Measurements from ENCODE around the gene MAP7D2.

The MAP7D2 gene

DNA sequence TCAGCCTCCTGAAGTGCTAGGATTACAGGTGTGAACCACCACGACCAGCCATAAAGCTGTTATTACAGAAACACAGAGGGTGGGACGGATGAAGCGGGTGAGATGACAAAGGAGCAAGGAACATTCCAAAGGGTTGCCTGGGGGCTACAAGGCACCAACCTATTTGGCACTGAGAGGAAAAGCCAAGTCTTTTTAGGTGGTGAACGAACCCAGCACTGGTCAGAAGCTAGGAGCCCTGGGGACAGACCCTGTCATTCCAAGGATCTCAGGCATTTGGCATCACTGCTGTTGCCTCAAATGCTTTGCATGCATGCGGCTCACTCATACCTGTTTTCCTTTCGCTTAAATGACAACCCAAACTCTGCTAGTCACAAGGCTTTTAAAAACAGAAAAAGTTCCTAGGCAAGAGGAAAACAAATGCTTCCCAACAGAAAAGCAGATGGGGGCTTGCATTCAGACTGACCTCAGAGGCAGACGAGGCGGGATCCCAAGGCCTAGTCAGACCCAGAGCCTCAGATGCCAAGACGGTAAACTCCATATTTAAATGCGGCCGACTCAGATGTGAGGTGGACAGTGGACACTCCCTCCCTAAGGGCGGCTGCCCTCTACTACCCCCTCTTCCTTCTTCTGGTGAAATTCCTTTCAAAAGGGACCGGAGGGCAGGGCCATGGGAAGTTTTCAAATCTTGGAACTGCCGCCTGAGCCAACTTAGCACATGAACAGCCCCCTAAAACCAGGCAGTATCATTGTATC is 4.5 kb downstream of the MAP7D2 start:
- no peak for DNase-seq

DNA sequence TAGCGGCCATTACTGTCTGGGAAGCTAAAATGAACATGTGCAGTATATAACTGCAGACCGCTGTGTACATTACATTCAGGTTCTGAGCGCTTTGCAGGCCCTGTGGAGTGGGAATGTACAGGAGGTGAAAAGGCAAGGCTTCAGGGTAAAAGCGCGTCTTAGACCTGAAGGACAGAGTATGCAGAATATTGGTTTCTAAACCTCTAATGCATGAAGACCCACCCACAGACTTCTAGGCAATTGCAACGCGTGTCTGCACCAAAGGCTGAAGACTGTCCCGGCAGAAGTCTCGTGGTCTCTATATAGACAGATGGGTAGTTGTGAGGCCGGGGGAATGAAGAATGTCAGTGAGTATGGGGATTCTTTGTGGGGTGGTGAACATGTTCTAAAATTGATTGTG is 5.4 kb downstream of the MAP7D2 start:
- no peak for DNase-seq

DNA sequence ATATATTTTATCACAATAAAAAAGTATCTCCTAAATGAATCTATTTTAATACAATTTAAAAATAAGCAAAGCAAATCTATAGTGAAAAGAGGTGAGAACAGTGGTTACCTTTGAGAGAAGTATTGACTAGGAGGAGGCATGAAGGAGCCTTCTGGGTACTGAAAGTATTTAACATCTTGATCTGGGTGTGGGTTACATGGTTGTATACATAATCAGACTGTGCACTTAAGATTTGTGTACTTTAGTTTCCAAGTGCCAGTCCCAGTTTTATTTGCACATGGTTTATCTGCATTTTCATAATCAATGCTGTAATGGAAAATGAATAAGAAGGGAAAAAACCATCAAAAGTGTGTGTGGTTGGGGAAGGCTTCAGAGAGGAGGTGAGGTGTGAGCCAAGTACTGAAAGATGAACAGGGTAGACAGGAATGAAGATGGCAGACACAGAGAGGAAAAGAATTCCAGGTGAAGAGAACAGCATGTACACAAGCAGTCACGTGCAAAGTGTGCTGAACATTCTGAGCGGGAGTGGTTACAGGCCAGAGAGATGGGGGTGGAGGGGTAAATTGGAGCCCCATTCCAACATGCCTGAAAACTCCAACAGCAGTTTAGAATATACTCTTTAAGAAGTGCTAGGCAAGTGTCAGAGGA is 14.6 kb downstream of the MAP7D2 start:
- DNase-seq = no peak

GRCh38 chrX:20091499-20091898 is 25.2 kb downstream of the MAP7D2 start:
- DNase-seq = no peak

- DNase-seq = no peak
These were observed 26.9 kb downstream of the MAP7D2 start for GRCh38 chrX:20089845-20090244.

DNA sequence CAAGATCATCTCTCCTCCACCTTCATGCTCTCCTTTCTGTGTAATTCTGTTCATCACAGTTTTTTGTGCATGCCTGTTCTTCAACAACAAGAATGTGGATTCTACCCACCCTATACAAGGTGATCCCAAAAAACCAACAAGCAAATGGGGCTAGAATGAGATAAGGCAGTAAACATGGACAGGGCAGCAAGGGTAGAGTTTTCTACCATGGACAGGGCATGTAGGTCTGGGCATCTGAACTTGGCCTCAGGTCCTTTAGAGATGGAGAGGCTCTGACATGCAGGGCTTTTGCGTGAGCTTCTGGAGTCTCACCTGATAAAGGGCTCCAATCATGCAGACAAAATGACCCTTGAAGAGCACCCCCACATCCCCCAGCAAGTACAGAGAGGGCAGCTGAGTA is 36.4 kb downstream of the MAP7D2 start:
- DNase-seq = no peak

DNA sequence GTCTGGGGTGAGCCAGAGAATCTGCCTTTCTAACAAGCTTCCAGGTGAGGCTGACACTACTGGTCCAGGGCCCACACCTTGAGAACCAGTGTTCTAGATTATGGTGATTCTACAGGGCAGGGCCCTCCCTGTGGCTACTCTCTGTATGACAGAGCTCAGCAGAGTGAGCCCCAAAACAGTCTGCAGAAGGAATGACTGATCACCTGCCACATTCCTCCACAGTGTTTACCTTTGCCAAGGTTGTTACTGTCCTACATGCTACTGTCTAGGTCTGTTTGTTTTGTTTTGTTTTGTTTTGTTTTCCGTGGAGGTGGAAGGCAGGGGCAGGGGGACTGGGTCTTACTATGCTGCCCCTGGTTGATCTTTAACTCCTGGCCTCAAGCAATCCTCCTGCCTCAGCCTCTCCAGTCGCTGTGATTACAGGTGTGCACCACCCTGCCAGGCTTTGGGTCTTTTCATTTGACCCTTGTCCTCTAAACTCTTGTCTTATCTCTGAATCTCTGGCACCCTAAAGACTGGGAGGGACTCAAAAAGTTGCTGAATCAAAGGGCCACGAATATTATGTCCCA is 45.1 kb downstream of the MAP7D2 start:
- DNase-seq = no peak

DNA sequence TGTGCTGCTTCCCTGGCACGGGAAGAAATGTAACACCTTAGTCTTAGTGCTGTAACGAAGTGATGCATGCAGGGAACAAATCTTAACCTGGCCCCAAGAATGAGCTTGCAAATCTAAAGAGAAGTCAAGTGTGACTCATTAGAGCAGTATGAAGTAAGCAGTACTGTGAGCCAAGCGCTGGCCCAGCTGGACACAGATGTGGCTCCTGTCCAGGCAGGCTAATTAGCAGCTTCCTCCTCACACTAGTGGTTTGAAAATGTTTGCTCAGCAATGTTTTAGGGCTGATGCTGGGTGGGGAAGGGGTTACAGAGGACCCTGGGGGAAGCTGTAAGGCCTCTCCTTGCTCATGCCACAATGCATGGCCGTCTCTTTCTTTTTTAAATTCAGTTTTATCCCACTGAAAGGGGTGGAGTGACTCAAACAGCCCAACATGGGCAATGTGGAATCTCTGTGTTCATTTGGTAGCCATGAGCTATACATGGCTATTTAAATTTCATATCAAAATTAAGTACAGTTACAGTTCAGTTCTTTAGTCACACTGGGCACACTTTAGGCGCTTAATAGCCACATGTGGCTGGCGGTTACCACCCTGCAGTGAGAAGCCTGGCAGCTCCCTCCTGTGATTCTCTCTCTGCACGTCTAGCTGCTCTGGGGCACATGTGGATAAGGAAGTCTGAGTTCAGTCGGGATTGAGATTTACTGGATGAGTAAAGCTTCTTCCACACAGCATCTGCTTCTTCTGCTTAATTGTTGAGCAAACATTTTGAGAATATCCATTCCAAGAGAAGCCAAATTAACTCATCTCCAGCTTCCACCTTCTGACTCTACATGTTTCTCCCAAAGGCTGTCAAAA is 48.8 kb downstream of the MAP7D2 start:
- DNase-seq = no peak

GRCh38 chrX:20066968-20067708 is 49.6 kb downstream of the MAP7D2 start:
- peak; percentile 29 for DNase-seq

DNA sequence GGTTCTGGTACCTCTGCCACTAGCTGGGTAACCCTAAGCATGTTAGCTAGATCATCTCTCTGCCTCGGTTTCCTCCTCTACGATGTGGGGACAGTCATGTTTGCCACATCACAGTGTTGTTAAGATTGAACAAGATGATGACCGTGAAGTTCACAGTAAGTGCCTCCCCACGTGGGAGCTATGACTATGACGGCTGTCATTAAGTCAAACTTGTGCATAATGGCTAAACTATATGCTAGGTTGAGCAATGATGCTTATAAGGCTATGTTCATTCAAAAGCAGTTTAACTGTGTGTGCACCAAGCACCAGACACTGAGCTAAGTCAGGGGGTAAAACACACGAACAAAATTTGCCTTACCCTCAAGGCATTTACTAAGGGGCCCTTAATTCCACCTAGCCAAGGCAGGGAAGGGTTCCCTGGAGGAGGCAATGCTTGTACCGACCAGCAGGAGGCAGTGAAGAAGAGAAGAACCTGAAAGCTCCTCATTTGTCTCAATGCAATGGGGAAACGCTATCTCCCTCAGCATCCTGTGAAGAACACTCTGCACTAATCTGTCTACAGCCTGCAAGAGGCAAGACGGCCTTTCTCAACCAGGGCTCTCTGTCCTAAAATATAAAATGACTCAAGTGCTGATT is 52.9 kb downstream of the MAP7D2 start:
- DNase-seq = no peak

DNA sequence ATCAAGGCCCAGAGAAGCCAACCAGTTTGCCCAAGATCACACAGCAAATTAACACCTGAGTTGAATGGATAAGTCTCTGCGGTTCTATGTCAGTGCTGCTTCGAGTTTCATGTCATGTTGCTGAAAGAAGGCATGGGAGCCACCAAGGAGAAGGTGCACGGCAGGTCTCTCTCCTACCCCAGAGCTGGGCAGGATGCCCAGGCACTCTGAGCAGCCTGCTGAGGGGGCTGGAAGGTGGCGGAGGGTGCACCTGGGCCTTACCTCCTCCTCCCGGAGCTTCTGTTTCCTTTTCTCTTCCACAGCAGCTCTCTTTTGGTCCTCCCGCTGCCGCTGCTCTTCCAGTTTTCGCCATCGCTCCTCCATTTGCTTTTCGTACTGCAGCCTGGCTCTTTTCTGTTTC is 53.6 kb downstream of the MAP7D2 start:
- DNase-seq = no peak

- no peak for DNase-seq
These were observed 54.9 kb downstream of the MAP7D2 start for GRCh38 chrX:20061855-20062254.

GRCh38 chrX:20060961-20061748 is 55.6 kb downstream of the MAP7D2 start:
- no peak for DNase-seq

DNA sequence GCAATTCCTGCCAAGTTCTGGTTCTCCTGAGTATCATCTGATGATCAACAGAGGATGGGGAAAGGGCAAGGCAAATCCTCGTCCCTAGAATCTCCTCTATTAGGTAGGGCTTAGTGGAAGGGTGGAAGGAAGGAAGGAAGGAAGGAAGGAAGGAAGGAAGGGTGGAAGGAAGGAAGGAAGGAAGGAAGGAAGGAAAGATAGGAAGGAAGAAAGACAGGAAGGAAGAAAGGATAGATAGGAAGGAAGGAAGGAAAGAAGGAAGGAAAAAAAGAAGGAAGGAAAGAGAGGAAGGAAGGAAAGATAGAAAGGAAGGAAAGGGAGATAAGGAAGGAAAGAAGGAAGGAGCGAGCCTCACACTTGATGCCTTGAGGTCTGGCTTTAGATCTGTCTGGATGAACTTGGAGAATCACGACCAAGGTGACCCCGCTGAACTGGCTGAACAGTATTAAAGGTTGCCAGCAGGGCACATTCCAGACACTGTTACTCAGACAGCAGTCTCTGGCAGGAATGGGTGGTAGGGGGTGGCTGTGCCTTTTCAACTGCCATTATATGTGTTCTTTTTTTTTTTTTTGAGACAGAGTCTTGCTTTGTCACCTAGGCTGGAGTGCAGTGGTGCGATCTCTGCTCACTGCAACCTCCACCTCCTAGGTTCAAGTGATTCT is 57.1 kb downstream of the MAP7D2 start:
- no peak for DNase-seq

DNA sequence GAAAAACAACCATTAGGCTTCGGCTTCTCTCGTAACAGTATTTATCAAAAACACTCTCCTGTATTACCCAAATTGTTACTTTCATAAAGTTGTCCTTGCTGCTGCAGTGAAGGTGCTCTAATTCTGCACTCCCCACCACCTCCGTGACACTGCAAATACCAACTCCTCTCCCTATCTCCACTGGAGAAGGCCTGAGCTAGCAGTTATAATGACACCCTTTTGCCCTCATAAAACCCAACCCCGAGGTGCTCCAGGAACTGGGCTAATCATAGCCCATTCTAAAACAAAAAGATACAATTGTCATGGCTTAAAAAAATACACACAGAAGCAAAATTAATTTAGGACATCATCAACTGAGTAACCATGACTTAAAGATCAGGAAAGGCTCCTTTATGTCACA is 59.2 kb downstream of the MAP7D2 start:
- no peak for DNase-seq

DNA sequence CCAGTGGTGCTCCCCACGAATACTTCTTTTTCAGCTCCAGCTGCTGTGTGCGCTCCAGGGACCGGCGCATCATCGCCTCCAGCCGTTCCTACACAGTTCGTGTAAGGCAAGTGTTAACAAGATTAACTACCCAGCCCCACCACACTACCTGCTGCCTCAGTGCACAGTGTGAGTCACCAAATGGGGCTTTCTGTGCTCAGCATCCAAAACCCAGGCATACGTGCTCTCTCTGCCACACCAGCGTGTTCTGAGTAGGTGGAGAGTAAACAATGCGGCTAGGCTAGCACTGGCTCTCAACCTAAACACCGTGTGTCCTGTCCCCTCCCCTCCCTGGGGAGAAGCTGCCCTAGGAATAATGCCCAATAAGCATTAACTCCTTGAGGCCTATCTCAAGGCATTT is 60.0 kb downstream of the MAP7D2 start:
- DNase-seq = no peak

DNA sequence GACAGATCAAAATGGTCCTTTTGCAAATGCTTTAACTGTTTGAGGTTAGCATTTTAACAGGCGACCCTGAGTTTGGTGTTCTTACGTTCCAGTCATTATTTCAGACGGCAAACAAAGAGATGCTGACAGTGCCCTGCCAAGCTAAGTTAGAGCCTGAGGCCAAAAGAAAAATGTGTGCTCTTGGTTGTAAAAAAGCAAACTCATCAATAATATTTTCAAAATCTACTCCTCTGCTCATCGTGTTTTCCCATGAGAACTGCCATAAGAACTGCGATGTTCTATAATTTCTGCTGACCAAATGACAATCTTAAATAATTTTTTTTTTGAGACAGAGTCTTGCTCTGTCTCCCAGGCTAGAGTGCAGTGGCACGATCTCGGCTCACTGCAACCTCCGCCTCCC is 63.2 kb downstream of the MAP7D2 start:
- no peak for DNase-seq

DNA sequence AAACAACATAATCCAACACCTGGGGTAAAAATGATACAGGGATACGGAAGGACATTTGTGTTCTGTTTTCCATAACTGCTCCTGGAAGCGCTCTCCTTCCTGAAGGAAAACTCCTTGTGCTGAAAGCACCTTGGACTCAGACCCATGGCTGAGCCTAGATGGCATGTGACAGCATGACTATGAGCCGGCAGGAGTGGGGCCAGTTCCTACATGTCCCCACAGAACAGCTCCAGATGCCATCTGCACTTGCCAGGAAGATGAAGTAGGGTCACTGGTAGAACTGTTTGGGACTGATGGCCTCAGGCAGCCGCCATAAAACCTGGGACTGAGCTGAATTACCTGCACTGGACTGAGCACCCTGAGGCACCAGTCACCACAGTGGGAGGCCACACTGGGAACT is 69.8 kb downstream of the MAP7D2 start:
- DNase-seq = no peak

GRCh38 chrX:20046223-20046622 is 70.5 kb downstream of the MAP7D2 start:
- DNase-seq = no peak

- no peak for DNase-seq
These were observed 74.5 kb downstream of the MAP7D2 start for GRCh38 chrX:20042221-20042620.

DNA sequence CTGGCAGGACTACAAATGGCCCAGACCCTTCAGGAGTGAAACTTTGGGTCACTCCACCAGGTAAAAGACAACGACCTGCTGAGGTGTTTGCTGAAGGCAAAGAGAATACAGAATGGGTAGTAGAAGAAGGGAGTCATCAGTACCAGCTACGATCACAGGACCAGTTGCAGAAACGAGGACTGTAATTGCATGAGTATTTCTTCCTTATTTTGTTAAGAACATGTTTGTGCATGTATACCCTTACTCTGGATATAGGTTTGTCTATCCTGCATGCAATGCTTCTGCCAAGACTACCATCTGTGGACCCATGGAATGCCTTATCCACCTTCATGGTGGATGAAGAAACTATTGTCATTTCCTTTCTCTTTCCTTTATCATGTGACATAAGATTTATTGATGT is 77.7 kb downstream of the MAP7D2 start:
- no peak for DNase-seq
